Measurements from ENCODE around the gene TNFRSF8.

TNFRSF8 gene

GRCh38 chr1:12113433-12114339 lies 50.6 kb downstream of the TNFRSF8 start:
- DNase-seq (ENCODE audit: low read depth), result no peak
- no peak for TF ChIP-seq CTCF (IDR thresholded peaks at IDR 0.05; ENCODE audit: insufficient read depth, low read depth, low read length, missing control alignments)
- H3K4me3 ChIP-seq (ENCODE audit: low read depth, low read length), result no peak overlapping the region

- DNase-seq (ENCODE audit: low read depth), result no peak
- no peak for TF ChIP-seq CTCF (IDR thresholded peaks at IDR 0.05; ENCODE audit: insufficient read depth, low read depth, low read length, missing control alignments)
- no peak overlapping the region for H3K4me3 ChIP-seq (ENCODE audit: low read depth, low read length)
Observed at GRCh38 chr1:12114340-12114683, 51.2 kb downstream of the TNFRSF8 start.

GRCh38 chr1:12114916-12115315 lies 51.8 kb downstream of the TNFRSF8 start:
- no peak overlapping the region for H3K4me3 ChIP-seq (ENCODE audit: low read depth, low read length)
- DNase-seq (ENCODE audit: low read depth), result no peak
- no peak for TF ChIP-seq CTCF (IDR thresholded peaks at IDR 0.05; ENCODE audit: insufficient read depth, low read depth, low read length, missing control alignments)

GRCh38 chr1:12121212-12122003 lies 58.3 kb downstream of the TNFRSF8 start:
- no peak for DNase-seq (ENCODE audit: low read depth)

GRCh38 chr1:12123172-12123571 lies 60.1 kb downstream of the TNFRSF8 start:
- TF ChIP-seq CTCF (IDR thresholded peaks at IDR 0.05; ENCODE audit: insufficient read depth, low read depth, low read length, missing control alignments), result no peak
- no peak overlapping the region for H3K4me3 ChIP-seq (ENCODE audit: low read depth, low read length)
- DNase-seq (ENCODE audit: low read depth), result no peak

More at GRCh38 chr1:12121212-12122003, 58.3 kb downstream of the TNFRSF8 start:
- H3K4me3 ChIP-seq (ENCODE audit: low read depth, low read length), result no peak overlapping the region
- TF ChIP-seq CTCF (IDR thresholded peaks at IDR 0.05; ENCODE audit: insufficient read depth, low read depth, low read length, missing control alignments), result no peak

- DNase-seq (ENCODE audit: low read depth), result peak; percentile 75
- H3K4me3 ChIP-seq (ENCODE audit: low read depth, low read length), result no peak overlapping the region
- peak; percentile 90 for TF ChIP-seq CTCF (IDR thresholded peaks at IDR 0.05; ENCODE audit: insufficient read depth, low read depth, low read length, missing control alignments)
Observed at GRCh38 chr1:12124693-12125421, 61.8 kb downstream of the TNFRSF8 start.

All from GM12865 (cell line).